ENCODE results near the gene MINDY4B. TPM values are rescaled to one million over a fixed set of nuclear protein-coding genes. Genes with fewer than 3 reads are reported as not detected.

The MINDY4B gene
- total and polyA plus RNA-seq, 12 donors: 0.19 to 0.60 TPM; not detected in 10

- Histone ChIP-seq H3K4me1 (peaks cover 0 to 32% (median 13%) of the 10 kb centered on the region in 9 donors), H3K27ac (peak overlapping the region in 1 of 10 donors; percentile 12), H3K27me3 (no peaks in the 10 kb centered on the region), H3K9me3 (no peaks in the 10 kb centered on the region), H3K36me3 (no peaks in the 10 kb centered on the region), H3K4me3 (no peak overlapping the region)
- intact Hi-C loops (cut with DNase I): no loop called here
- ATAC-seq (no peak), DNase-seq (no peak)
- WGBS, 2 donors: 83 to 95% methylated on average over 3 of the region's 3 CpGs
- TF ChIP-seq CTCF (IDR thresholded peaks at IDR 0.05): no peak
Measured at GRCh38 chr3:150877303-150877702, 27.9 kb downstream of the MINDY4B start.

GRCh38 chr3:150876611-150877265 is 28.5 kb downstream of the MINDY4B start:
- DNase-seq: no peak
- H3K27ac ChIP-seq: peak overlapping the region in 2 of 10 donors; percentile 12 to 39
- H3K9me3 ChIP-seq: no peaks in the 10 kb centered on the region
- TF ChIP-seq CTCF (IDR thresholded peaks at IDR 0.05): no peak
- no peak for ATAC-seq
- WGBS, 2 donors: 74 to 80% methylated on average over 6 of the region's 6 CpGs
- no peaks in the 10 kb centered on the region for H3K36me3 ChIP-seq
- no peak overlapping the region for H3K4me3 ChIP-seq
- no peaks in the 10 kb centered on the region for H3K27me3 ChIP-seq
- H3K4me1 ChIP-seq: peaks cover 0 to 32% (median 13%) of the 10 kb centered on the region in 9 donors
- intact Hi-C loops (cut with DNase I): no loop called here

- Histone ChIP-seq H3K4me3 (no peak overlapping the region), H3K4me1 (peaks cover 0 to 35% (median 13%) of the 10 kb centered on the region in 9 donors), H3K36me3 (no peaks in the 10 kb centered on the region), H3K27ac (peak overlapping the region in 1 of 10 donors; percentile 26), H3K27me3 (no peaks in the 10 kb centered on the region), H3K9me3 (no peaks in the 10 kb centered on the region)
- intact Hi-C loops (cut with DNase I): no loop called here
- WGBS, 2 donors: 52 to 72% methylated on average over 2 of the region's 2 CpGs
- ATAC-seq (no peak), DNase-seq (no peak)
- no peak for TF ChIP-seq CTCF (IDR thresholded peaks at IDR 0.05)
Measured at GRCh38 chr3:150875548-150875947, 29.7 kb downstream of the MINDY4B start.

GRCh38 chr3:150874666-150875219 is 30.5 kb downstream of the MINDY4B start:
- no peak for TF ChIP-seq CTCF (IDR thresholded peaks at IDR 0.05)
- ATAC-seq: no peak

More at GRCh38 chr3:150874666-150875219, 30.5 kb downstream of the MINDY4B start:
- intact Hi-C loops (cut with DNase I): no loop called here
- H3K4me3 ChIP-seq: no peak overlapping the region
- no peaks in the 10 kb centered on the region for H3K27me3 ChIP-seq
- 84 to 94% methylated on average over 1 of the region's 1 CpG for WGBS, 2 donors
- no peaks in the 10 kb centered on the region for H3K9me3 ChIP-seq
- H3K36me3 ChIP-seq: no peaks in the 10 kb centered on the region
- no peak for DNase-seq
- H3K4me1 ChIP-seq: peaks cover 0 to 41% (median 13%) of the 10 kb centered on the region in 9 donors
- H3K27ac ChIP-seq: no peak overlapping the region

Data from heart right ventricle (tissue), 16 donors.